Stimulated activated CD4-positive, alpha-beta T cell treated with anti-CD3 and anti-CD28 coated beads, Interleukin-4, amount 100 ng/mL, for 1 hour (primary cell): Measurements from ENCODE around the gene SHROOM3.

Source experiments
- DNase-seq: peaks from one replicate; pipeline ENCODE4 v3.0.0-alpha.2; 2020

SHROOM3 gene

DNA sequence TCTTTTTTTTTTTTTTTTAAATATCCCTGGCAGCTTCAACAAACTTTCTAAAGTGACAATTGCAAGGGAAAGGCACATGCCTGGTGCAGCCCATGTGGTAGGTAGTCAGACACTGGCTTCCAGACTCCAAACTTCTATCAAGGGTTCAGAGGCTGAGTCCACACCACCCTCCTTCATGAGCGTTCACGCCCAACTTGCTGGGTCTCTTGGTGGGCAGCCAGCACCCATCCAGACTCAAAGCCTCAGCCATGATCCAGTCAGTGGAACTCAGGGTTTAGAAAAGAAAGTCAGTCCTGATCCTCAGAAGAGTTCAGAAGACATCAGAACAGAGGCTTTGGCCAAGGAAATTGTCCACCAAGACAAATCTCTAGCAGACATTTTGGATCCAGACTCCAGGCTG, 321.4 kb downstream of the SHROOM3 start:
- DNase-seq = no peak

DNA sequence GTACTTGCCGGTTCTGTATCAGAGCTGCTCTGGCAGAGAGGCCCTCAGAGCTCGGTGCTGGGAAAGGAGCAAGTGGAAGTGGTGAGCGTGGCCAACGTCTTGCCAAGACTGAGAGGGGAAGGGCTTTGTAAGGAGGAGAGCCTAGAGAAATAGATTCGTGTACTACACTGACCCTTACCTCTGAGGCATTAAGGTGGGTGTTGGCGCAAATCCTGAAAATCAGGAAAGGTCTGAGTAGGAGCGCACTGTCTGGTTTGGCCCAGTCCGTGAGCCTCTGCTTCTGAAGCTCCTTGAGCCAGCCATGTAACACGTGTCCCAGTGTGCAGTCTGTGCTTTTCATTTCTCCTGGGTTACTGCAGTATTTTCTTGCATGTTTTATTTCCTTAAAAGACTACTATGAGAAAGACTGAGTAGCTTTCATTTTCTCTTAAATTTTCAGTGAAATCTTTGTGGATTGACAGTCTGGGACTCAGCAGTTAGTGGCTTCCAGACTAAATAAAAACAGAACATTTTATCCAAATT, 322.4 kb downstream of the SHROOM3 start:
- no peak for DNase-seq

DNA sequence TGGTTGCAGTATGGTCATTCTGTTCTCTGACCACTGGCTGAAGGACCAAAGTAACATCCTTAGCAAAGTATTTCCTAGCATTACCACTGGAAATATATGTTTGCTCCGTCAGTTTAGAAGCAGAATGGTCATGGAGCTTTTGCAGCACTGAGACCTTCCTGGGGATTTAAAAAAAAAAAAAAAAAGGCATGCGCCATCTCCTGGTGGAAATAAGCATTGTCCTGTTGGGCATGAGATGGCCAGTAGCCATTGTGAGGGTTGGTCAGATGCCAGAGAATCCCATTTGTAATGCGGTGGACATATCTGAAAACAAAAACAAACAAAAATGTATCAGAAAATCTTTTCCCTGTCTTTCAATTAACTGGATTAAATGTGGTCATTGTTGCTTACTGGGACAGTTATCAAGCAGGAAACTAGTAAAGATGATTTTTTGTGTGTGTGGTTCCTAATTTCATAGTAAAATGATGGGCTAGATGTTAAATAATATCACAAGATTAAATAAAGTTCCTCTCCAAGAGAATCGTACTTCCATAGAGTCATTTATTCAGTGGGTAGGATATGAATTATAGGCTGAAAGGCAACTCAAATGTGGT, 323.4 kb downstream of the SHROOM3 start:
- no peak for DNase-seq

DNA sequence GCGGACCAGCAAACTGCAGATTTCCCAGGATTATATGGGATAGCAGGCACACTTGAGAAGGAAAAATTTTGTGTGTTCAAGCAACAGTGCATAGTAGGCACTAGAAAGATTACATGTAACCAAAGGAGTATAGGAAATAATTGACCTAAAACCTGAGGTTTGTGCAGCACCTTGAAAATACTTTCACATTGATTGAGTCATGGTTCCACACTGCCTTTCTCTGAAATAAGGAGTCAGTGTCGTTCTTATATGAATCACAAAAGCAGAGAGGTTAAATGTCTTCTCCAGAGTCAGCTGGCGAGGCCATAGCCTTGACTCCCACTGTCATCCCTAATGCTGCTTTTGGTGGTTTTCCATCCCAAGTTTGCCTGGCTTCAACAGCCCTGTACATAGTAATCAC, 324.0 kb downstream of the SHROOM3 start:
- DNase-seq = no peak

DNA sequence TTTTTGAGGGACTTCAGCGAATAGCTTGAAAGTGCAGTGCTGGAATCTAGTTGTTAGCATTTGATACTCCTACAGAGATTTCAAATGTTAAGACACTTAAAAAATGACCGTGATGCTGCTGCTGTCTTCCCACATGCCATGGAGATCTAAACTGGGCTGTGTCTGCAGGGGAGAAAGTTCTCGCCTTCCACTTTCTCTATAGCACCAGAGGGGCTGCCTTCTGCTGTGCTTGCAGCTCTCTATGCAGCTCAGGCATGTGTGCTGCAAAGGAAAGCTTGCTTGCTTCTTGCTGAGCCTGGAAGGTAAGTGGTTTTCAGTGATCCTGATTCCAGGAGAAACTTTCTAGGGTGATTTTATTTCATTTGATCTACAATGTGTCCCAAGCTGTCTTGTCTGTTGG, 325.2 kb downstream of the SHROOM3 start:
- no peak for DNase-seq

DNA sequence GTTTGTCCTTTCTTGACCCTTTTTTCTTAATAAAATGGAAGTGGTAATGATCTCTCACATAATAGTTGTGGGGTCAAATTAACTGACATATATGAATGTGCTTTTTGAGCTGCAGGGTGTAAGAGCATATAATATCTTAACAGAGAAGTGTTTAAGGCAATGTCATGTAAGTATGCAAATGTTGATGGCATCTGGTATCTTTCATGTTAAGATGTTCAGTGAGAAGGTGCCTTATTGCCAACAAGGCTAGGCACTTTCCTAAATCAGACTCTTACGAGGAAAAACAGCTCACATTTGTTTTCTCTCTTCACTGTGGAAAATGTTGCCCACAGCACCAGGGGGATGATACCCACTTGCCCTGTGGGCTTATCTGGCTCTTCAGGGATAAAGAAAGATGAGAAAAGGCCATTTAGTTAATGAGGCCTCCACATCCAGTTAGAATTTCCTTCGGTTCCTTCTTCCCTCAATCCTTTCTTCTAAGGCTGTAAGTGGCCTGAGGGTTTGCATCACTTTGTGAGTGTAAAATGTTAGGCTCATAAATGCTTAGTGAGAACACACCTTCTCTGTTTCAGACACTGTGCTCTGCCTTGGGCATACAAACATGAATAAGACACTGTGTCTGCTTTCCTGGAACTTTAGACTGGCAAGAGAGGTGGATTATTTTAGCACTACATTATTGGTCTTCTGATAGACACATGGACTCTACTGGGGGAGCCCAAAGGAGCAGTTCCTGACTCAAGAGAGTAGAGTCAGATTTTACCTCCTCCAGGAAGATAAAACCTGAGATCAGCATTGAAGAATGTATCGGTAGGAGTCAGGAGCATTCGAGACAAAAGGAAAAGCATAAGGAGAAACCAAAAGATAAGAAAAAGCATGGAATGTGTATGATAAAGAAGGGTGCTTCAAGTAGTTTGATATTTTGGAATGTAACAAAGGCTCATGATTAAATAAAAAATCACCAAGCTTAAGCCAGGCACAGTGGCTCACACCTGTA, 327.4 kb downstream of the SHROOM3 start:
- DNase-seq = no peak

DNA sequence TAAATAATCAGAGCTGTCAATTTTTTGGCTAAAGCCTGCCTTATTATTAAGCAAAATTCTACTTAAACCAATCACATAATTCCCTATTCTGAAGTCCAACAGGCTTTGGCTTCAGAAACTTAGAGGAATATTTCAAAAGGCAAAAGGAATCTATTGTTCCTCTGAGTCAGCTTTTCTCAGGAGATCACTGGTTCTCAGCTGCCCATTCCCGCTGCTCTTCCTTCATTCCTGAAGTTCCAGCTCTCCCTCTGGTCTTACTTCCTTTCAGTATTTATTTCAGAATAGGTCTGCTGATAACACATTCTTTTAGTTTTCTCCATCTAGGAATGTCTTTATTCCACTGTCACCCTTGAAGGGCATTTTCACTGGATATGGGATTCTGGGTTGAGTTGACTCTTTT, 329.2 kb downstream of the SHROOM3 start:
- DNase-seq = no peak

DNA sequence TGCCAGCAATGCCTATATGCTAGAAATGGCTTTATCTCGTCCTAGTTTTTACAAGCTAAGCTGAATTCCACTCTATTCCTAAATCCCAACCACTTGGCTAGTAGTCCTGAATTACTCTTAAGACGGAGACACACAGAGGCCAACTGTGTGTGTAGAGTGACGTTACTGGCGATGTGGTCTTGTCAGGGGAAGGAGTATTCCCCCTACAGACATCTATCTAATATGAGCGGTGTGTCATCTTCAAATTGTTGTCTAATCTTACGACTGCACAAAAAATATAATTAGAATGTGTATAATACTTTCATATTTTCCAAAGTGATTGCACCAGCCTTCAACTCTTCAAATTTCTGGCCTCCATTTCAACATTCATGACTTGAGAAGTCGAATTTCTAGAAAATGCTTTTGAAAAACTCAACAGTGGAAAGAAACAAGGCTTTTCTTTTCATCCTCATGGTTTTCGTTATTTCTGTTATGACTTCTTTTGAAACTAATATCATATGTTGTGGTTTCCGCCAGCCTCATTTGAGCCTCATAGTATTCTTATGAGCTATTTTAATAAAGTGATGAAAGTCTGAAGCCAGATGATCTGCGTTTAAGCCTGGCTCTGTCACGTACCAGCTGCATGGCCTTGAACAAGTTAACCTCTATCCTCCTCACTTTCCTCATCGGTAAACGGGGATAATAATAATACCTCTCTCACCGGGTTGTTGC, 330.6 kb downstream of the SHROOM3 start:
- no peak for DNase-seq

DNA sequence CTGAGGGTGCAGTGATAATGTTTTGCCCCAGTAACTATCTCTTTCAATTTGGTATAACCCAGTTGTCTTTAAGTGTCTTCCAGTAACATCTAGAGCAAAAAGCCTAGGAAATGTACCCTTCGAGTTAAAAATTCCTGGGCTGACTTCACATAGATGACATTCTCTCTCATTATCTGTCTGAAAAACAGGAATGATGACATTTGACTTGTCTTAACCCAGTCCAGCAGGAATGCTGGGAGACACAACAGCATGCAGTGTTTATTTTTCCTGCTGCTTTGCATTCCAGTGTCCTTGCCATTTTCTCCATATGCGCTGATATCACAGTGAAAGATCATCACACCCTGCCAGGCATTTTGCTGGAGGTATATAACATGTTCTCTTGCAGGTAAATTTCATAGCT, 333.0 kb downstream of the SHROOM3 start:
- no peak for DNase-seq

DNA sequence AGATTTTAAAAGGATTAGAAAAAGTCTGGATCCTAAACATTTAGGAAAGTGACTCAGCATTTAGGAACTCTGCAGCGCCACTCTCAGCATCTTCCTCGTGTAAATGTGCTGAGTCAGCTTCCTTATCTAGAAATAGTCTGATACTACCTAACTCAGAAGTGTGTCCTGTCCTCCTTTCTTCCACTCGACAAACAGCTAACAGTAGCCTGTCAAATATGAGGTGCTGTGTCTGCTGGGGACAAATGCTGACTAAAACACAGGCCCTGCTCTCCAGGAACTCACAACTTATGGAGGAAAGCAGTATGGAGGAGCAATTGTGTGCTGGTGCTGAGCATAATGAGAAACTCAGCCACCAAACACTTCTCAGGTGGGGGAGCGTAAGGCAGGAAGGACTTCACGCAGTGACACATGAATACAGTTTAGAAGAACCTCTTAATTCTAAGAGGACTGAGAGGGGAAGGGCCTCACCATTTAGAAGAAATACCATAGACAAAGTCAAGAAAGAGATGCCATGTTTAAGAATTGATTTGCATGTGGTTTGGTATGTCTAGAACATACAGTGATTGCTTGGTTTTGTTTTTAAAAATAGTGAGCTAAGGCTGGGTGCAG, 337.6 kb downstream of the SHROOM3 start:
- DNase-seq = no peak

DNA sequence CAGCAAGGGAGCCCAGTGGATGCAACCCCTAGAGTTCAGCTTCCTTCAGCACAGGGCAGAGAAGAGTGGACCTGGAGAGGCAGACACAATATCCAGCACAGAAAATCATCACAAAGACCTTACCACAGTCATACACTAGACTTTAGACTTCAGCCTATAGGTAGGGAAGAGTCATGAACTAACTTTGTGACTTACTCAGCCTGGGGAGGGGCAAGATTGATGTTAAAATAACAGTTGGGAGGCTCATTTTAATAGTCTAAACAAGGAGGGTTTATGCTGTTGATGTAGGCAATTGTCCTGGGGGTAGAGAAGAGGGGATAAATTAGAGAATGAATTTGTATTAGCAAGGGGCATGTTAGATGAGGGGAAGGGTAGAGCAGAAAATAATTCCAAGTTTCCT, 338.7 kb downstream of the SHROOM3 start:
- DNase-seq = no peak

DNA sequence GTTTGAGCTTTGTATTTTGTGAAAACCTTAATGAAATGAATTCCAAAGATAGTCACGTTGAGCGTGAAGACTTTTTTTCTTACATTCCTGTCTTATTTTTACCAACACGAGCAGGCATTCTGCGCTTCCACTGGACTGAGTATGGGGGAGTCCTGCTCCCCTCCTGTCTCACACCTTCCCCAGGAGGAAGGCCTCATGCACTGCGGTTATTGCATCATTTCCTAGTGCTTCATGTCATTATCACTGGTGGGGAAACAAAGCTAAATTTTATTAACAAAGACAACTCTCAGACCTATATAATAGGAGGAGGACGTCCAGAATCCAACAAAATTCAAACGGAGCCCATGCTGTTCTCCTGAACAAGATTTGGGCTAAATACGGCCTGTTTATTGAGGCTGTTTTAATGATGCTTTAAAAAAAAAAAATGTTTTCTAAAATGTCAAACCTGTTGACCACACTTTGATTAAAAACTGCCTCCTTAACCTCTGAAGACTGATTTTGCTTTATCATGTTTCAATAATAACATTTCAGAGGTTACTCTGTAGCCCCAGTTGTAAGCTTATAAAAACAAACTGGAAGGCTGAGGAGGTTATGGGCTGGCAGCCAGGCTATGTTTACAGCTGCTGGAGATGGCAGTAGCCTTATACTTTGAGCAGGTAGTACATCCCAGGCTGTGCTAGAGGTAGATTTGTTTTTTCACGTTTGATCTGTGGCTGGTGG, 344.9 kb downstream of the SHROOM3 start:
- DNase-seq = no peak

DNA sequence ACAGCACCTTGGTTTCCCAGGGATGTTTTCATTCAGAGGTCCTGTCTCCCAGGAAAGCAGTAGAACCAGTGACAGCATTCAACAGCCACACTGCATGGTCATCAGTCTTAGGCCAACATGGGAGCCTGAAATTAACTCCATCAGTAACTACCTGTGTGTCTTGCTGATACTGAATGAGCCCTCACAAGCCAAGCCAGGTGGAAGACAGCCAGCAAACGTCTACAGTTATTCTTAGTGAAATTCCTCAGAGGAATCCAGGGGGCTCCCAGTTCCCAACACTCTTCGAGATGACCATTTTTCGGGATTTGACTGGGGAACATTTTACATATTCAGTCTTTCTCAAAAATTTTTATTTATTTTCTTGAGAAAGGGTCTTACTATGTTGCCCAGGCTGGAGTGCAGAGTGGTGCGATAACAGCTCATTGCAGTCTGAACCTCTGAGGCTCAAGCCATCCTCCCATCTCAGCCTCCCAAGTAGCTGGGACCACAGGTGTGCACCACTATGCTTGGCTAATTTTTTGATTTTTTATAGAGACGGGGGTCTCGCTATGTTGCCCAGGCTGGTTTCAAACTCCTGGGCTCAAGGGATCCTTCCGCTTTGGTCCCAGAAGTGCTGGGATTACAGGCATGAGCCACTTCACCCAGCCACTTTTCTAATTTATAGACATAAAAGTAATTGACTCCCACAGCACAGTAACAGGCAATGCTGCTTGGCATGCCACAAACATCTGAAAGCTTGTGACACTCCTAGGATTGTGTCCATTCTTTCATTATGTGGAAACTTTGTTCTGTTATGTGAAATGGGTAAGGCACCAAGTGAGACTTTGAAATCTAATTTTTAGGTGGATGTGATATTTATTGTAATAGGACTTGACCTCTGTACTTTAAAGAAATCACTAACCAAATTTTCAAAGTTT, 346.0 kb downstream of the SHROOM3 start:
- no peak for DNase-seq

DNA sequence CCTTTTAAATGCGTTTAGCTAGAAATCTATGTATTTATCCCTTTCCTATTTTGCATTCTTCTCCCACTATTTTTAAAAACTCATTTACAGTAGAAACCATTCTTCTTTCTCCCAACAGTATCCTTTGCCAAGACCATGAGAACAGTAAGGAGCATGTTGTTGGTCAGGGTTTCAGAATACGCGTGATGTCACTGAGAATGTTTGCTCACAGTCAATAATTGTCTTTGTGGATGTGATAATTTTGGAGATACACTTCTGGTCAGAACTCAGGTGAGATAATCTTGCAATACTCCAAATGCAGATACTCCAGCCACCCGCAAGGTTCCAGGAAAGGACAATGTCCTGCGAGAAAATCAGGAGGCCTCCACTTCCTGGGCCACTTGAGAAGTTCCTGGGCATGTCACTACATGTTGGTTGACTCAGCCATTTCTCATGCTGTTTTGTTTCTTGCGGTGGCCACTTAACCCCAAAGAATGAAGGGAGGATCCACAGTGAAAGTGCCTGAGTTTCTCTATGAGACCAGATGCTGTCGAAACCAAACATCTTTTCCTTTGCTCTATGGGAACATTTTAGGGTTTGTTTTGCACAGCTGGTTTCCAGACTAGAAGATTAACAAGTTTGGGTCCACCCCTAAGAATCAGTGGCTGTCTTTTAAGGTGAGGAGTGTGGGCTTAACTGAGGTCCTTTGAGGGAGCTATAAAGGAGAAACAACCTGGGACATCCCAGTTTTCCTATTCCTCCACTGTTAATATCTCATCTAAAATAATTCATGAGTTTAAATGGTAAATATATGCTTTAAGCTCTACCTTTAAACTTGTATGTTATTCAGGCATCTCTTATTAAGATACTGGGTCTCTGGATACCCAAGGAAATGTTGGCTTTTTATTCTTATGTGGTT, 346.9 kb downstream of the SHROOM3 start:
- no peak for DNase-seq

DNA sequence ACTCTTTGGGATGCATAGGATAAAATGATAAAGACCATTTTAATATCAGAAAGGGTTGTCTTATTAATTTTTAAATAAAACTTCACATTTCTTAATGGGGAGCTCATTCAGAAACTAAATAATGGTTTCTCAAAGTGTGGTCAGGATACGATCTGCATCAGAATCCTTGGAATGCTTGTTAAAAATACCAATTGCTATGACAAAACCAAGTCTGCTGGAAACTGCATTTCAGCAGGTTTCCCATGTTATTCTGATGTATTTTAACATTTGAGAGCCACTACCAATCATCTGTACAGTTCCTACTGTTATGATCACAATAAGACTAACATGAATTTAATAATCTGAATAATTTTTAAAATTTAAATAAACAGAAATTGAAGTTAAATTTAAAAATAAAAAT, 347.8 kb downstream of the SHROOM3 start:
- no peak for DNase-seq

DNA sequence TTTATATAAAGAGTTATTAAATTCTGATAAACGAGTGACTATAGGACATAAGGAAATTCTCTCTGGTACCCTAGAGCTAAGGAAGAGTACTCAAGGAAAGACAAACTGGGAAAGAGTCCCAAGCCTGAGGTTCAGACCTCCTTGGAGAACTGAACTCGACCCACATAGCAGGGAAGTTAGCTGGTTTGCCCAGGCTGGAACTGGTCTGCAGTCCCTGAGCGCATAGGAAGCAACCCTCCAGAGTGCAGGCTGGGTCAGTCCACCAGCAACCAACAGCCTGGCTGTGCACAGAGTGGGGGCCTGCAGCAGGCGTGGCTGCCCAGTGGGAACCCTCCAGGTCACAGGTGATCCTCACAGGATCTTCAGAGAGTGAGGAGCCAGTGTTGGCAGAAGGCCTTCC, 348.8 kb downstream of the SHROOM3 start:
- no peak for DNase-seq

DNA sequence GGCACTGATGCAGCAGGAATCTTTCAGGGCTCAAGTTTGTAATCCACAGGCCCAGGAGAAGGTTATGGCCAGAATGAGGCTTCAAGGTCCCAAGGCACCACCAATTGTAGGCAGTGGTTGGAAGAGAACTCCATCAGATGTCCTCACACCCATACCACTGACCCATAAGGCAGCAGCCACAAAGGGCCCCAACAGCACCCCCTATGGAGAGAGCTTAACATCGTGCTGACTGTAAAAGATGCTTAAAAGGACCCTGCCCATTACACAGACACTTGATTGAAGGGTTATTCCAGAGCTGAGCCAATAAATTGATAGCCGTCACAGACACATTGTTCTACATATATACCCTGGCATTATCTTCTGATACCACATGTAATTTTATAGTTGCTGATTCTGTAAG, 349.2 kb downstream of the SHROOM3 start:
- DNase-seq = no peak

DNA sequence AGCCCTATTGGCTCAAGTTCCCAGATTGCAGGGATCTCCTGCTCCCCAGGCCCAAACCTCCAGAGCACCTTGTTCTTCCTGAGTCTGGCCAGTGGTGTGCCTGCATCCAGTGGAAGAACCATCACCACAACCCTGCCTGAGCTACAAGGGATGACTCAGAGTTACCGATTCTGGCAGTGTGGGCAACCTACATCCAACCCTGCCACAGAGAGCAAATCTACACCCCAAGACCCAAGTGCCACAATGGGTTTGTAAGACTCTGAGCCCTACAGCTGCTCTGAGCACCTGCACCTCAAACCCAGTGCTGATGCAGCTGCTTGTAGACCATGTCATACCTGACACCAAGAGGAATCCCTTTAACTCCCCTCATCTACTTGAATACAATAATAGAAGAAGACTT, 352.9 kb downstream of the SHROOM3 start:
- DNase-seq = no peak

DNA sequence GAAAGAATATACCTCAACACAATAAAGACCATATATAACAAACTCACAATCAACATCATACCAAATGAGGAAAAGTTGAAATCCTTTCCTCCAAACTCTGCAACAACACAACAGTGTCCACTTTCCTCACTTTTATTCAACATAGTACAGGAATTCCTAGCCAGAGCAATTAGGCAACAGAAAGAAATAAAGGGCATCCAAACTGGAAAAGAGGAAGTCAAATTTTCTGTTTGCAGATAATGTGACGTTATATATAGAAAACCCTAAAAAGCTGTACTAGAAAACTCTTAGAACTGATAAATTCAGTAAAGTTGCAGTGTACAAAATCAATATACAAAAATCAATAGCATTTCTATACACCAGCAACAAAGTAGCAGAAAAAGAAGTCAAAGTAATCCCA, 355.3 kb downstream of the SHROOM3 start:
- DNase-seq = no peak

DNA sequence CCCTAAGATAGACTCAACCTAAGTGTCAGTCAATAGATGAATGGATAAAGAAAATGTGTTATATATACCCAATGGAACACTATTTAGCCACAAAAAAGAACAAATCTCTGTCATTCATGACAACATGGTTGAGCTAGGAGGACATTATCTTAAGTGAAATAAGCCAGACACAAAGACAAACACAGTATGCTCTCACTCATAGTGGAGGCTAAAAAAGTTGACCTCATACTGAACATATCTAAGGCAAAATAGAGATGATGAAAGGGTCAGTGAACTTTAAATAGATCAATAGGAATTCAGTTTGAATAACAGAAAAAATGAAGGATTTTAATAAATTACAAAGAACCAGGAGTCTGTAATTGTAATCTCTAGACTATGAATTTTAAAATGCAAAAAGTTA, 356.4 kb downstream of the SHROOM3 start:
- DNase-seq = no peak
